BJ (cell line): ENCODE results near the gene HELZ2. TPM values are rescaled to one million over a fixed set of nuclear protein-coding genes. Genes with fewer than 3 reads are reported as not detected.

ENCODE experiments used
- CTCF ChIA-PET: fragments of 350-600 bp; formaldehyde crosslinking; extraction: SDS; loops from one replicate; lab custom pipeline; 2021; ENCODE audit warnings: antibody characterized with exemption, inconsistent platforms; lab: Yijun Ruan, JAX
- POLR2A ChIA-PET: fragments of 300-600 bp; sonication (Branson Sonifier 250); formaldehyde crosslinking; extraction: SDS; loops from one replicate; lab custom pipeline; 2021; ENCODE audit warnings: antibody characterized with exemption; lab: Charles Lee
- DNase-seq: peaks from one replicate; pipeline ENCODE4 v3.0.0-alpha.2; 2011; ENCODE audit warnings: low read depth
- H3K27me3 ChIP-seq: 2 replicates; pipeline ENCODE4 v1.6.0; 2011; ENCODE audit warnings: low read length; ENCODE audit not compliant: control insufficient read depth, insufficient read depth
- H3K36me3 ChIP-seq: 2 replicates; pipeline ENCODE4 v1.5.1; 2011; ENCODE audit warnings: low read length; ENCODE audit not compliant: control insufficient read depth, insufficient read depth
- H3K4me3 ChIP-seq: 2 replicates; pipeline ENCODE4 v1.5.1; 2011; ENCODE audit warnings: low read depth, mild to moderate bottlenecking, control low read depth, low read length
- CTCF ChIP-seq: IDR thresholded peaks from 2 replicates; pipeline ENCODE4 v1.5.1; 2011; ENCODE audit warnings: low read depth, mild to moderate bottlenecking, control low read depth, inconsistent platforms, low read length, moderate library complexity; ENCODE audit not compliant: insufficient read depth
- polyA plus RNA-seq: library from polyadenylated mRNA; depleted of rRNA; stranded (reverse); fragments of >200 nt; gene quantifications from 2 replicates; pipeline ENCODE4 v1.2.3, GENCODE V29; 2011

HELZ2 gene
- polyA plus RNA-seq, 1 experiment = 7.9 TPM

GRCh38 chr20:63587256-63587655, 13.2 kb upstream of the HELZ2 start:
- DNase-seq = no peak
- CTCF ChIA-PET = no interaction called here
- peaks cover 15% of the 10 kb centered on the region for H3K36me3 ChIP-seq
- no peak overlapping the region for H3K4me3 ChIP-seq
- no peak for TF ChIP-seq CTCF
- H3K27me3 ChIP-seq = no peaks in the 10 kb centered on the region
- POLR2A ChIA-PET = no interaction called here

- CTCF ChIA-PET = no interaction called here
- Histone ChIP-seq H3K36me3 (peaks cover 12% of the 10 kb centered on the region), H3K27me3 (no peaks in the 10 kb centered on the region), H3K4me3 (no peak overlapping the region)
- TF ChIP-seq CTCF = no peak
- DNase-seq = no peak
- POLR2A ChIA-PET = no interaction called here
Measured at GRCh38 chr20:63586797-63587196, 12.8 kb upstream of the HELZ2 start.

- TF ChIP-seq CTCF = no peak
- ChIA-PET POLR2A (no interaction called here), CTCF (no interaction called here)
- H3K27me3 ChIP-seq = no peaks in the 10 kb centered on the region
- peaks cover 9% of the 10 kb centered on the region for H3K36me3 ChIP-seq
- H3K4me3 ChIP-seq = no peak overlapping the region
- DNase-seq = no peak
Measured at GRCh38 chr20:63585616-63586565, 11.9 kb upstream of the HELZ2 start.

- Histone ChIP-seq H3K4me3 (no peak overlapping the region), H3K27me3 (no peaks in the 10 kb centered on the region; the same call in 1 of the 2 replicates), H3K36me3 (peaks cover 1% of the 10 kb centered on the region; the same call in 1 of the 2 replicates)
- no peak for TF ChIP-seq CTCF
- ChIA-PET POLR2A (interaction anchor here (0.6 kb wide), 1 partner anchor 8 kb away, joined by 6 read pairs; the partner anchor contains the start of gene HELZ2), CTCF (interaction anchor here (1.2 to 1.8 kb wide), 2 partner anchors 45 to 391 kb away, joined by 3 to 7 read pairs; partner anchors contain the start of gene PTK6)
- DNase-seq = no peak
Measured at GRCh38 chr20:63582382-63583063, 8.5 kb upstream of the HELZ2 start.

GRCh38 chr20:63580796-63581461, 6.9 kb upstream of the HELZ2 start:
- Histone ChIP-seq H3K4me3 (no peak overlapping the region), H3K27me3 (no peaks in the 10 kb centered on the region; the same call in 1 of the 2 replicates), H3K36me3 (no peaks in the 10 kb centered on the region)
- ChIA-PET CTCF (interaction anchor here (1.2 kb wide), 1 partner anchor 284 kb away, joined by 3 read pairs; the partner anchor contains the start of gene TPD52L2), POLR2A (interaction anchor here (0.6 kb wide), 1 partner anchor 378 kb away, joined by 3 read pairs; no protein-coding TSS in a partner anchor)
- TF ChIP-seq CTCF = peak; percentile 53
- DNase-seq = no peak
